Left forelimb (tissue), 1 donor: ENCODE measurements around the gene C2CD4C.
"Not testable (repeated sequence)": the region's sequence is repeated elsewhere in the genome, so short reads cannot be mapped to it uniquely, and the experiment has no call there.

Experiments
- DNase-seq: peaks from one replicate; pipeline ENCODE4 v3.0.0-alpha.2; 2018; ENCODE audit warnings: low spot score

Gene C2CD4C

DNA sequence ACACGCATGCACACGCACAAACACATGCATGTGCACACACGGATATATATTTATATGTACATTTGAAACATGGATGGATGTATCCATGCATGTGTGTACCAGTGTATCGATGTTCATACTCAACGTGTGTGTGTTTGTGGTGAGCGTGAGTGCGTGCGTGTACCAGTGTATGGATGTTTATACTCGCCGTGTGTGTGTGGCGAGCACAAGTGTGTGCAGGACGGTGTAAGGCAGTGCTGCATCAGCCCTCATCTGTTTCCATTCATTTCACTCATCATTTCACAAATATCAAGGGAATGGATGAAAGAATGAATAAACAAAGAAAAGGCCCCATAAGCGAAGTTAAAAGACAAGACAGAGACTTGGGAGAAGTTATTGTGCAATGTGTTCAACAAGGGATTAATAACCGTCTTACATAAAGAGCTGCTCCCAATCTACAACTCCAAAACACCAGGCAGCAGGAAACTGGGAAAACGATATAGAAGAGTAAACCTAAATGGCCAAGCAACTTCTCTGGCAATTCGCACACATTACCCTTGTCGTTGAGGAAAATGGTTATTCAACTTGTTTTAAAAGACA is 42.7 kb downstream of the C2CD4C start:
- DNase-seq: no peak

DNA sequence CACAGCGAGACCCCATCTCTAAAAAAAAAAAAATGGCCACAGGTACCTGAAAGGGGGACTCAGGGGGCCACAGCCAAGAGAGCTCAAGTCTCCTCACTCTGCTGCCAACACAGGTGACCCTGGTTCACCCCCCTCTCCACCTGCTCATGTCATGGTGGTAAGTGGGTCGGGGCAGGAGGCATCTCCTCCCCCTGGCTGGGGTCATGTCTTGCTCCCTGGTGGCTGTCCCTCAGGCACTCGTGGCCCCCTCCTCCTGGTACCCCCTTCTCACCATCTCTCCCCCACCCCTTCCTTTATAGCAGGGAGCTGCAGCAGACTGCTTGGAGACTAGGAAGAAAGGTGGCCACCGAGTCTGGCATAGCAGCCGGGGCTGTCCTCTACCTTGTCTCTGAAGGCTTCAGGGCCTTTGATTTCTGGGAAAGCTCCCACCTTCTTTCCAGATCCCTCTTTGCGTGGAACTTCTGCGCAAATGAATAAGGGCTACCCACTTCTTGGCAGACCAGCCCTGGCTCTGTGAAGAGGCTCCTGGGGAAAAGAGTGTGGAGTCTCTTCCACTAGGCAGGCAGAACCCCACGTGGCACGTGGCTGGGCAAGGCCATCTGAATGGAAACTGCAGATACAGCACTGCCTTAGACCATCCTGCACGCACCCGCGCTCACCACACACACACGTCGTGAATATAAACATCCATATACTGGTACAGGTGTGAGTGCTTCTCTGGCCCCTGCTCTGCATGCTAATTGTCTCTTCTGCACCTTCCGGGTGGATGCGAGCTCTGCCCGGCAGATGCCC is 44.3 kb downstream of the C2CD4C start:
- DNase-seq: no peak

DNA sequence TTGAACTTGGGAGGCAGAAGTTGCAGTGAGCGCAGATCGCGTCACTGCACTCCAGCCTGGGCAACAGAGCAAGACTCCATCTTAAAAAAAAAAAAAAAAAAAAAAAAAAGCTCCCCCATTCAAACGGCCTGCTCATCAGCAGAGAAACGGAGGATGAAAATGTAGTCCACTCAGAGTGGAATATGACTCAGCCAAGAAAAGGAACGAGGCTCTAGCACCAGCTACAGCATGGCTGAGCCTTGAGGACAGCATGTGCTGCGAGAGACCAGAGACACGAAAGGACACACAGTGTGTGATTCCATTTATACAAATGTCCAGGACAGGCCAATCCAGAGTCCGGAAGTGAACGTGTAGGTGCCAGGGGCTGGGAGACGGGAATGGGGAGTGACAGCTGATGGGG is 46.3 kb downstream of the C2CD4C start:
- DNase-seq: no peak

DNA sequence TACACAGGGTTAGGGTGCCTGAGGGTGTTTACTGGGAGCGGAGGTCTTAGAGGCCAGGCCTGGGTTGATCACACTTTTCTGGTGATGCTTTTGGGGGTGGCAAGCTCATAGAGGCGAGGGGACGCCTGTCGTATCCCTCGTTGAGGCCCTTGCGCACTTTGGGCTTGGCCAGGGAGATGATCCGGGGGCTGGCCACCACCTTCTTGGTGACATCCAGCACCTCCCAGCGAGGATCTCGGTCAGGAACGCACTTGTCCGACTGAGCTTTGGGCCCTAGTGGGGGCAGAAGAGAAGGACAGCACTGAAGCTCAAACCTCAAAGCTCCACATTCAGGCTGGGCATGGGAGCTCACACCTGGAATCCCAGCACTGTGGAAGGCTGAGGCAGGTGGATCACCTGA is 46.8 kb downstream of the C2CD4C start:
- no peak for DNase-seq

DNA sequence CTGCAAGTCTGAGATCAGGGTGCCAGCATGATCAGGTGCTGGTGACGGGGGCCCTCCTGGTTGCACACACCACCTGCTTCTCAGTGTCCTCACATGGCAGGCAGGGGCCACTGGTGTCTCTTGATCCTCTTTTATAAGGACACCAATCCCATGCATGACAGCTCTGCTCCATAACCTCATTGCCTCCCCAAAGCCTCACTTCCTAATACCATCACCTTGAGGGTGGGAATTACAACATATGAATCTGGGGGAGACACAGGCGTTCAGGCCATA is 49.4 kb downstream of the C2CD4C start:
- no peak for DNase-seq

DNA sequence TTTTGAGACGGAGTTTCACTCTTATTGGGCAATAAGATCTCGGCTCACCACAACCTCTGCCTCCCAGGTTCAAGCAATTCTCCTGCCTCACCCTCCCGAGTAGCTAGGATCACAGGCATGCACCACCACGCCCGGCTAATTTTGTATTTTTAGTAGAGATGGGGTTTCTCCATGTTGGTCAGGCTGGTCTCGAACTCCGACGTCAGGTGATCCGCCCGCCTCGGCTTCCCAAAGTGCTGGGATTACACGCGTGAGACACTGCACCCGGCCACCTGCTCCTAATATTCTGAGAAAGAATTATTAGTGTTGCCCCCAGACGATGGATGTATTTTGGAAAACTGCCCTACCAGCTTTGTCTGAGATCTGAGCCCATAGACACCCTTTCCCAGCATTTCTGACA is 53.4 kb downstream of the C2CD4C start:
- not testable (repeated sequence) for DNase-seq
